Vagina (tissue), 2 donors: ENCODE results near the gene C1orf115. TPM values are rescaled to one million over a fixed set of nuclear protein-coding genes. Genes with fewer than 3 reads are reported as not detected.

Experiments used
- DNase-seq, 2 donors: peaks; one replicate each; pipeline ENCODE4 v3.0.0-alpha.2; 2017; ENCODE audit errors: extremely low spot score in 2 of 2
- H3K27ac ChIP-seq: fragments of 200-600 bp; sonication (generic); one replicate; pipeline ENCODE4 v1.5.1; 2019
- H3K27me3 ChIP-seq: fragments of 200-600 bp; sonication (generic); one replicate; pipeline ENCODE4 v1.5.1; 2019
- H3K36me3 ChIP-seq, 2 donors: fragments of 200-600 bp; sonication (generic); one replicate each; pipeline ENCODE4 v1.5.1; 2017 to 2019
- H3K4me1 ChIP-seq: fragments of 200-600 bp; sonication (generic); one replicate; pipeline ENCODE4 v1.5.1; 2019
- H3K4me3 ChIP-seq, 2 donors: fragments of 200-600 bp; sonication (generic); 1 replicate in 1 of 2; 2 replicates in 1 of 2; pipeline ENCODE4 v1.5.1; 2016 to 2019
- H3K9me3 ChIP-seq: fragments of 200-600 bp; sonication (generic); one replicate; pipeline ENCODE4 v1.5.1; 2019
- CTCF ChIP-seq, 3 experiments: fragments of 450-650 bp in 2 of 3; fragments of 200-600 bp in 1 of 3; sonication (generic) in 1 of 3; IDR thresholded peaks; one replicate each; pipeline ENCODE4 v1.5.1; 2017 to 2019; ENCODE audit warnings: antibody characterized with exemption in 3 of 3, mild to moderate bottlenecking in 2 of 3, moderate library complexity in 2 of 3
- POLR2A ChIP-seq, 2 donors: fragments of 450-650 bp; IDR thresholded peaks; one replicate each; pipeline ENCODE4 v1.6.1; 2017; ENCODE audit warnings: antibody characterized with exemption in 2 of 2, mild to moderate bottlenecking in 2 of 2, moderate library complexity in 2 of 2
- POLR2AphosphoS5 ChIP-seq, 2 donors: sonication (generic); formaldehyde crosslinking; IDR thresholded peaks; one replicate each; pipeline ENCODE4 v1.9.0; 2017; ENCODE audit warnings: antibody characterized with exemption in 2 of 2, mild to moderate bottlenecking in 2 of 2, low read depth in 1 of 2; ENCODE audit not compliant: insufficient read depth in 1 of 2
- intact Hi-C: fragments of 100-400 bp; cut with DNase I; formaldehyde crosslinking; loops from one replicate; pipeline ENCODE4 v1.15.1; 2023
- total RNA-seq: library from RNA; depleted of rRNA; stranded (reverse); fragments of >200 nt; gene quantifications from one replicate; pipeline ENCODE4 v1.2.3, GENCODE V29; 2016

The C1orf115 gene
- total RNA-seq, 1 donor from 2014 or later: 11.0 TPM

DNA sequence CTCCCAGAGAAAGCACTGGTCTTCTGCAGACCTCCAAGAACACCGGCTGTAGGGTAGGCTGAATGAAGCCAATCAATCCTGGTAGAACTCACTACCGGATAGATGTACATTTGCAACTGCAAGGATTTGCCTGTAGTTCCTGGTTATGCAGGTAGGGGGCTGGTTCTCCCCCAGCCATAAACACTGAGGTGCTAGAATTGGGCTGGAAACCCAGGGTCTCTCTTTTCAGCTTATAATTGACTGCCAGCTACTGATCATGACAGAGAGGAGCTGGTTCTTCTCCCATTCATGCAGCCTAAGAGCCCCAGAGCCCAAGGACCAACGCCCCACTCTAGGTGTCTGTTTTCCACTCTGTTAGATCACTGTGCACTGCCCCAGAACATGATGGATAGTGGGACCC, 36.5 kb downstream of the C1orf115 start:
- Histone ChIP-seq H3K9me3 (no peaks in the 10 kb centered on the region), H3K27ac (no peak overlapping the region), H3K27me3 (no peaks in the 10 kb centered on the region), H3K4me3 (no peak overlapping the region), H3K4me1 (no peaks in the 10 kb centered on the region), H3K36me3 (no peaks in the 10 kb centered on the region)
- TF ChIP-seq POLR2AphosphoS5 (IDR thresholded peaks at IDR 0.05; ENCODE audit: insufficient read depth in 1 of 2, low read depth in 1 of 2) (no peak), POLR2A (IDR thresholded peaks at IDR 0.05) (no peak), CTCF (IDR thresholded peaks at IDR 0.05) (no peak)
- intact Hi-C loops: no loop called here
- DNase-seq: no peak

GRCh38 chr1:220727519-220727918, 37.4 kb downstream of the C1orf115 start:
- no peak overlapping the region for H3K27ac ChIP-seq
- H3K9me3 ChIP-seq: no peaks in the 10 kb centered on the region
- TF ChIP-seq CTCF (IDR thresholded peaks at IDR 0.05) (no peak), POLR2A (IDR thresholded peaks at IDR 0.05) (no peak), POLR2AphosphoS5 (IDR thresholded peaks at IDR 0.05; ENCODE audit: insufficient read depth in 1 of 2, low read depth in 1 of 2) (no peak)
- no peak for DNase-seq
- intact Hi-C loops: no loop called here
- H3K4me1 ChIP-seq: no peaks in the 10 kb centered on the region
- no peaks in the 10 kb centered on the region for H3K36me3 ChIP-seq
- H3K27me3 ChIP-seq: no peaks in the 10 kb centered on the region
- no peak overlapping the region for H3K4me3 ChIP-seq

GRCh38 chr1:220730486-220730885, 40.3 kb downstream of the C1orf115 start:
- H3K27ac ChIP-seq: no peak overlapping the region

GRCh38 chr1:220732137-220732536, 42.0 kb downstream of the C1orf115 start:
- intact Hi-C loops: loop anchor here (5.0 kb wide), 1 partner anchor 40 kb away; the partner anchor contains the start of gene C1orf115
- TF ChIP-seq POLR2AphosphoS5 (IDR thresholded peaks at IDR 0.05; ENCODE audit: insufficient read depth in 1 of 2, low read depth in 1 of 2) (peak in 1 of 2 donors; percentile 39), POLR2A (IDR thresholded peaks at IDR 0.05) (no peak), CTCF (IDR thresholded peaks at IDR 0.05) (no peak)
- H3K9me3 ChIP-seq: no peaks in the 10 kb centered on the region

More at GRCh38 chr1:220730486-220730885, 40.3 kb downstream of the C1orf115 start:
- H3K36me3 ChIP-seq: no peaks in the 10 kb centered on the region
- no peak overlapping the region for H3K4me3 ChIP-seq
- H3K27me3 ChIP-seq: no peaks in the 10 kb centered on the region
- no peaks in the 10 kb centered on the region for H3K9me3 ChIP-seq
- DNase-seq: no peak
- H3K4me1 ChIP-seq: no peaks in the 10 kb centered on the region
- intact Hi-C loops: loop anchor here (5.0 kb wide), 1 partner anchor 38 kb away; the partner anchor contains the start of gene C1orf115
- no peak for TF ChIP-seq POLR2AphosphoS5 (IDR thresholded peaks at IDR 0.05; ENCODE audit: insufficient read depth in 1 of 2, low read depth in 1 of 2)

GRCh38 chr1:220732621-220733020, 42.5 kb downstream of the C1orf115 start:
- H3K4me3 ChIP-seq: no peak overlapping the region

More at GRCh38 chr1:220732137-220732536, 42.0 kb downstream of the C1orf115 start:
- Histone ChIP-seq H3K4me1 (no peaks in the 10 kb centered on the region), H3K27ac (peak overlapping the region; percentile 17), H3K4me3 (no peak overlapping the region), H3K27me3 (no peaks in the 10 kb centered on the region), H3K36me3 (no peaks in the 10 kb centered on the region)
- DNase-seq: no peak

More at GRCh38 chr1:220732621-220733020, 42.5 kb downstream of the C1orf115 start:
- Histone ChIP-seq H3K9me3 (no peaks in the 10 kb centered on the region), H3K4me1 (no peaks in the 10 kb centered on the region), H3K27ac (peak overlapping the region; percentile 17), H3K27me3 (no peaks in the 10 kb centered on the region), H3K36me3 (no peaks in the 10 kb centered on the region)
- no peak for DNase-seq
- TF ChIP-seq POLR2AphosphoS5 (IDR thresholded peaks at IDR 0.05; ENCODE audit: insufficient read depth in 1 of 2, low read depth in 1 of 2) (no peak), CTCF (IDR thresholded peaks at IDR 0.05) (no peak), POLR2A (IDR thresholded peaks at IDR 0.05) (no peak)
- intact Hi-C loops: loop anchor here (5.0 kb wide), 1 partner anchor 40 kb away; the partner anchor contains the start of gene C1orf115
